Measurements from ENCODE around the gene PIK3R5.
"Not testable (repeated sequence)": the region's sequence is repeated elsewhere in the genome, so short reads cannot be mapped to it uniquely, and the experiment has no call there.

Gene PIK3R5

DNA sequence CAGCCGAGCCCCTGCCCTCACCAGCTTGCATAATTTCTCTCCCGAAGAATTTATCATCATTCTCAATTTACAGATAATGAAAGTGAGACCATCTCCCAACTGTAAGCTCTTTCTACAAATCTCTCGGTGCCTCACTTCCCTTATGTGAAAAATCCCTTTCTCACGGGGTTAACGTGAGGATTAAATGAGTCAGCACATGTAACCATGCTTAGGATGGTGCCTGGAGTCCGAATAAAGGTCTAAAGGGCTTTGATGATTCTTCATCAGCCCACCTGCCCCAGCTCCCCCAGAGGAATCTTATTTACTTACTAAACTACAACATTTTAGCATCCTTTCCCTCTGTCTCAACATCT, 73.2 kb downstream of the PIK3R5 start:
- Mint-ChIP-seq H3K9me3 (no peaks in the 10 kb centered on the region), H3K4me1 (ENCODE audit: low read depth in 2 of 2) (peaks cover 31 to 39% of the 10 kb centered on the region in 2 donors), H3K36me3 (ENCODE audit: insufficient read depth) (peaks cover 72% of the 10 kb centered on the region), H3K27me3 (no peaks in the 10 kb centered on the region), H3K4me3 (no peak overlapping the region), H3K27ac (peak overlapping the region; percentile 69 to 88)
- ATAC-seq (replicated peaks) (no peak), DNase-seq (no peak)

- H3K27ac Mint-ChIP-seq, result peak overlapping the region in 1 of 2 donors; percentile 13
- H3K36me3 Mint-ChIP-seq (ENCODE audit: insufficient read depth), result peaks cover 76% of the 10 kb centered on the region
- no peaks in the 10 kb centered on the region for H3K9me3 Mint-ChIP-seq
- no peak for DNase-seq
- peaks cover 20 to 30% of the 10 kb centered on the region in 2 donors for H3K4me1 Mint-ChIP-seq (ENCODE audit: low read depth in 2 of 2)
- H3K4me3 Mint-ChIP-seq, result no peak overlapping the region
- no peak for ATAC-seq (replicated peaks)
- no peaks in the 10 kb centered on the region for H3K27me3 Mint-ChIP-seq
Observed at GRCh38 chr17:8890671-8891070, 74.8 kb downstream of the PIK3R5 start.

- H3K27me3 Mint-ChIP-seq, result no peaks in the 10 kb centered on the region
- H3K9me3 Mint-ChIP-seq, result no peaks in the 10 kb centered on the region
- ATAC-seq (replicated peaks) (no peak), DNase-seq (no peak)
- H3K36me3 Mint-ChIP-seq (ENCODE audit: insufficient read depth), result peaks cover 74% of the 10 kb centered on the region
- peak overlapping the region; percentile 52 to 71 for H3K27ac Mint-ChIP-seq
- peaks cover 12 to 21% of the 10 kb centered on the region in 2 donors for H3K4me1 Mint-ChIP-seq (ENCODE audit: low read depth in 2 of 2)
- no peak overlapping the region for H3K4me3 Mint-ChIP-seq
Observed at GRCh38 chr17:8889458-8890210, 75.9 kb downstream of the PIK3R5 start.

DNA sequence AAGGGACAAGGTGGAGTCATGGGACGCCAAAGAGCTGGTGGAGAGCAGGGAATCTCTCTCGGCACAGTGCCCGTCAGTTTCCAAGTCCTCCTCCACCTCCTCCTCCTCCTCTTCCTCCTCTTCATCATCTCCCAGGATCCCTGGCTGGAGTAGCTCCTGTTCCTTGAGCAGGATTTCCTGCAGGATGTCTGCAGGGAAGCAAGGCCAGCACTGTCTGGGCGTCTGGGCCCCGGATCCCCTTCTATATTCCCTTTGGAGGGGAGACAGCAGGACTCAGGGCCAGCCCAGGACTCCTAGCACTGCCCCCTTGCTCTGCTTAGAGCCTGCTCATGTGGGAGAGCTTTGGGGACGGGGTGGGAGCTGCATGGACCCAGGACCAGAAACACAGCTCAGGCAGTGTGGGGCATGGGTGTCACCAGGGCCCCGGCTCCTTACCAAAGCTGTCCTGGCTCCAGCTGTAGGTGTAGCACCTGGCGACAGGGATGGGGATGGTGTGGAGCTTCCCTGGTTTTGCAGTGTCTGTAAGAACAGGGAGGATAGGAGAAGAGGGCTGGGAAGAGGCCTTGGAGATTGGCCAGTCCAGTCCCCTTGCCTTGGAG, 76.7 kb downstream of the PIK3R5 start:
- Mint-ChIP-seq H3K4me1 (ENCODE audit: low read depth in 2 of 2) (peaks cover 14 to 24% of the 10 kb centered on the region in 2 donors), H3K27me3 (no peaks in the 10 kb centered on the region), H3K9me3 (no peaks in the 10 kb centered on the region), H3K4me3 (no peak overlapping the region), H3K36me3 (ENCODE audit: insufficient read depth) (peaks cover 78% of the 10 kb centered on the region), H3K27ac (peak overlapping the region in 1 of 2 donors; percentile 71)
- DNase-seq (no peak), ATAC-seq (replicated peaks) (no peak)

DNA sequence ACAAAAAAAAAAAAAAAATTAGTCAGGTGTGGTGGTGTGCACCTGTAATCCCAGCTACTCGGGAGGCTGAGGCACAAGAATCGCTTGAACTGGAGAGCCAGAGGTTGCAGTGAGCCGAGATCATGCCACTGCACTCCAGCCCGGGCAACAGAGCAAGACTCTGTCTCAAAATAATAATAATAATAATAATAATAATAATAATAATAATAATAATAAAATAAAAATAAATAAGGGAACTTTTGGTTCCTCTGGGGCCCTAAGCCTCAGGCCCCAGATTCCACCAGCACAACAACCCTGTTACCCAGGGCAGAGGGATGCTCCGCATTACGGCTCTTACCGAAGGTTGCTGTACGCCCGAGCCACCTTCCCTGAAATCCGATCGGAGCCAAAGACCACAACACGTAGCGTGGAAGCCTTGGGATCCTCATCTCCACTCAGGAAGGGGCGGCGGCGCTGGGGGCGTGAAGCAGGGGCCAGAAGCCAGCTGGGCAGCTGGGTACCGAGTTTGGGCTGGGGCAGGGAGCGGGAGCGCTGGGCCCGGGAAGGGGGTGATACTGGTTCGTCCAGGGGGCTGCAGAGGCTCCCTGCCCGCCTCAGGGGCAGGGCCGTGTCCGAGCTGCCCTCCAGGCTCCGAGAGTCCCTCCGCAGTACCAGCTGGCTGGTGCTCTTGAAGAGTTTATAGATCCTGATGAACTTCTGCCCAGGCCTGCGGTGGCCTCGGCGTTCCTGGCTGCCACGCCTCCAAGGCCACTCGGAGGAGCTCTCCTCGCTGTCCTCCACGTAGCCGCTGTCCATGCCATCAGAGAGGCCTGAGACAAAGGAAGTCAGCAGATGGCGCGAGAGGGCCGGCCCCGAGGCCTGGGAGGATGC, 77.4 kb downstream of the PIK3R5 start:
- ATAC-seq (replicated peaks) (no peak), DNase-seq (no peak)
- Mint-ChIP-seq H3K9me3 (no peaks in the 10 kb centered on the region), H3K4me1 (ENCODE audit: low read depth in 2 of 2) (peaks cover 18 to 27% of the 10 kb centered on the region in 2 donors), H3K27ac (peak overlapping the region in 1 of 2 donors; percentile 71), H3K27me3 (no peaks in the 10 kb centered on the region), H3K4me3 (no peak overlapping the region), H3K36me3 (ENCODE audit: insufficient read depth) (peaks cover 77% of the 10 kb centered on the region)

DNA sequence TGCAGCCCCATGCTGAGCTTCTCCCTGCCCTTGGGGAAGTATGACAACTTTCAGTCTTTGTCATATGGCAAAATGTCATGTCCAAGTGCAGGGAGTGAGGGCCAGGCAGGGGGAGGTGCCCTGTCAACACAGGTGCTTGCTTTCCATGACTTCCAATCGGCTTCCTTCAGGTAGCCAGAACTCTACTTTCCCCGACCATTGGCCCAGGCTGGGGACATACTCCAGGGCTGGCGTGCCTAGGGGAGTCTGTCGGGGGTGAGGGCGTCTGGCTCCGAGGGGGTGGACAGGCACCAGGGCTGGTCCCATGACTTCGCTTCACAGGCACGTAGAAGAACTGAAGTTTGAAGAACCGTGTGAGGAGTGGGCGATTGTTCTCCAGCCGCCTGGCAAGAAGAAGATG, 78.2 kb downstream of the PIK3R5 start:
- ATAC-seq (replicated peaks) (no peak), DNase-seq (no peak)
- Mint-ChIP-seq H3K27me3 (no peaks in the 10 kb centered on the region), H3K27ac (peak overlapping the region in 1 of 2 donors; percentile 63), H3K9me3 (no peaks in the 10 kb centered on the region), H3K4me1 (ENCODE audit: low read depth in 2 of 2) (peaks cover 17 to 25% of the 10 kb centered on the region in 2 donors), H3K36me3 (ENCODE audit: insufficient read depth) (peaks cover 77% of the 10 kb centered on the region), H3K4me3 (no peak overlapping the region)

GRCh38 chr17:8885967-8886684, 79.4 kb downstream of the PIK3R5 start:
- ATAC-seq (replicated peaks) (no peak), DNase-seq (no peak)
- Mint-ChIP-seq H3K4me3 (no peak overlapping the region), H3K9me3 (no peaks in the 10 kb centered on the region), H3K27me3 (no peaks in the 10 kb centered on the region), H3K36me3 (ENCODE audit: insufficient read depth) (peaks cover 77% of the 10 kb centered on the region), H3K4me1 (ENCODE audit: low read depth in 2 of 2) (peaks cover 16 to 20% of the 10 kb centered on the region in 2 donors), H3K27ac (peak overlapping the region; percentile 50 to 63)

DNA sequence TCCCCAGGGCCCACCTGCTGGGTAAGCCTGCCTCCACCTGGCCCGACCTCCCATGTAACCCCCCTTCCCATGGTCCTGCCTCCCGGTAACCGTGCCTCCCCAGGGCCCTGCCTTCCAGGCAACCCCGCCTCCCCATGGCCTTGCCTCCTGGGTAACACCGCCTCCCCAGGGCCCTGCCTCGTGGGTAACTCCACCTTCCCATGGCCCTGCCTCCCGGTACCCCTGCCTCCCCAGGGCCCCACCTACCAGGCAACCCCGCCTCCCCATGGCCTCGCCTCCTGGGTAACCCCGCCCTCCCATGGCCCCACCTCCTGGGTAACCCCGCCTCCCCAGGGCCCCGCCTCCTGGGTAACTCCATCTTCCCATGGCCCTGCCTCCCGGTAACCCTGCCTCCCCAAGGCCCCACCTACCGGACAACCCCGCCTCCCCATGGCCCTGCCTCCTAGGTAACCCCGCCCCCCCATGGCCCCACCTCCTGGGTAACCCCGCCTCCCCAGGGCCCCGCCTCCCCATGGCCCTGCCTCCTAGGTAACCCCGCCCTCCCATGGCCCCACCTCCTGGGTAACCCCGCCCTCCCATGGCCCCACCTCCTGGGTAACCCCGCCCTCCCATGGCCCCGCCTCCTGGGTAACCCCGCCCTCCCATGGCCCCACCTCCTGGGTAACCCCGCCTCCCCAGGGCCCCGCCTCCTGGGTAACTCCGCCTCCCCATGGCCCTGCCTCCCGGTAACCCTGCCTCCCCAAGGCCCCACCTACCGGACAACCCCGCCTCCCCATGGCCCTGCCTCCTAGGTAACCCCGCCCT, 80.1 kb downstream of the PIK3R5 start:
- ATAC-seq (replicated peaks) (peak; percentile 69), DNase-seq (peak; percentile 31 to 61 (median 40))
- Mint-ChIP-seq H3K36me3 (ENCODE audit: insufficient read depth) (peaks cover 77% of the 10 kb centered on the region), H3K27ac (peak overlapping the region; percentile 31 to 63), H3K4me1 (ENCODE audit: low read depth in 2 of 2) (peaks cover 18 to 20% of the 10 kb centered on the region in 2 donors)
- H3K4me3 Mint-ChIP-seq, H3K27me3 Mint-ChIP-seq, H3K9me3 Mint-ChIP-seq: not testable (repeated sequence)

- DNase-seq (no peak), ATAC-seq (replicated peaks) (no peak)
- no peak overlapping the region for H3K4me3 Mint-ChIP-seq
- no peaks in the 10 kb centered on the region for H3K9me3 Mint-ChIP-seq
- peaks cover 81% of the 10 kb centered on the region for H3K36me3 Mint-ChIP-seq (ENCODE audit: insufficient read depth)
- no peaks in the 10 kb centered on the region for H3K27me3 Mint-ChIP-seq
- peaks cover 18 to 20% of the 10 kb centered on the region in 2 donors for H3K4me1 Mint-ChIP-seq (ENCODE audit: low read depth in 2 of 2)
- peak overlapping the region; percentile 14 to 53 for H3K27ac Mint-ChIP-seq
Observed at GRCh38 chr17:8884336-8884990, 81.0 kb downstream of the PIK3R5 start.

DNA sequence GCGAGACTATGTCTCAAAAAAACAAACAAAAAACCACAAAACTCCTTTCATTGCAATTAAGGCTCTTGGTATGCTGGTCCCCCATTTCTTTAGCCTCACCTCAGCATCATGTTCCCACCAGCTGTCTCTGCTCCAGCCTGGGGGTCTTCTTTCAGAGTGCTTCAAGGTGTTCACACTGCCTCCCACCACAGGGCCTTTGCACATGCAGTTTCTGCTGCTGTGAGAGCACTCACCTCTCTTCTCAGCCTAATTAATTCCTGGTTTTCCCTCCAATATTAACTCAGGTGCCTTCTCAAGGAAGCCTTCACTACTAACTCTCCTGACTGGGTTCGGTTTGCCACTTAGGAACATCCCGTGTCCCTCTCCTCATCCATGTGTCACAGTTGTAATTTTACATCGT, 82.2 kb downstream of the PIK3R5 start:
- Mint-ChIP-seq H3K9me3 (no peaks in the 10 kb centered on the region), H3K4me3 (no peak overlapping the region), H3K4me1 (ENCODE audit: low read depth in 2 of 2) (peaks cover 18 to 20% of the 10 kb centered on the region in 2 donors), H3K36me3 (ENCODE audit: insufficient read depth) (peaks cover 85% of the 10 kb centered on the region), H3K27ac (peak overlapping the region; percentile 14 to 53), H3K27me3 (no peaks in the 10 kb centered on the region)
- ATAC-seq (replicated peaks) (no peak), DNase-seq (no peak)

DNA sequence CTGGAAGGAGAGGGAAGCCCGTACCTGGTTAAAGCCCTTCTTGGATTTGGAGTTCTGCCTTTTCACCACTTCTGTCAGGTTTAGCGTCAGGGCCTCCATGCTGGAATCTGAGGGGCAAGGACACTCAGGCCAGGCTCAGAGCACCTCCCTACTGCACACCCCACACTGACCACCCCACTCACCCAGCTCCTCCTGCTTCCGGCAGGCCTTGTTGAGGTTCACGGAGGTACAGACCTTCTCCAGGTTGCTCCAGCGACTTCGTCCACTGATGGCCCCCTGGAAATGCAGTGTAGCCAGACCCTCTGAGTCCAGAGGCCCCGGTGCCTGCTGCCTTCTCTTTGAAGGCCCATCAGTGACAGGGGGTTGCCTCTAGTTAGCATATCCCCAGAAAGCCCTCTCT, 83.9 kb downstream of the PIK3R5 start:
- Mint-ChIP-seq H3K9me3 (no peaks in the 10 kb centered on the region), H3K4me1 (ENCODE audit: low read depth in 2 of 2) (peaks cover 16 to 24% of the 10 kb centered on the region in 2 donors), H3K27ac (peak overlapping the region; percentile 7 to 35), H3K36me3 (ENCODE audit: insufficient read depth) (peaks cover 87% of the 10 kb centered on the region), H3K27me3 (no peaks in the 10 kb centered on the region), H3K4me3 (no peak overlapping the region)
- no peak for DNase-seq
- no peak for ATAC-seq (replicated peaks)

- Mint-ChIP-seq H3K27ac (peak overlapping the region in 1 of 2 donors; percentile 72), H3K27me3 (no peaks in the 10 kb centered on the region), H3K4me3 (no peak overlapping the region), H3K9me3 (no peaks in the 10 kb centered on the region), H3K36me3 (ENCODE audit: insufficient read depth) (peaks cover 80% of the 10 kb centered on the region), H3K4me1 (ENCODE audit: low read depth in 2 of 2) (peaks cover 14 to 20% of the 10 kb centered on the region in 2 donors)
- no peak for DNase-seq
- no peak for ATAC-seq (replicated peaks)
Observed at GRCh38 chr17:8880466-8880865, 85.0 kb downstream of the PIK3R5 start.

All from effector memory CD8-positive, alpha-beta T cell (primary cell).